OCI-LY7 (cell line): ENCODE results near the gene N4BP2. TPM values are rescaled to one million over a fixed set of nuclear protein-coding genes. Genes with fewer than 3 reads are reported as not detected.

ENCODE experiments used
- BruUV-seq: library from RNA; stranded (reverse); fragments of 400-500 nt; replicated peaks from 2 replicates; lab custom pipeline; 2021; lab: Mats Ljungman, UMichigan
- CTCF ChIA-PET: fragments of 300-600 bp; sonication (Branson Sonifier 250); formaldehyde crosslinking; loops from one replicate; lab custom pipeline; 2022; ENCODE audit warnings: antibody characterized with exemption; ENCODE audit not compliant: unreplicated experiment; lab: Charles Lee
- POLR2A ChIA-PET: fragments of 300-600 bp; sonication (Branson Sonifier 250); formaldehyde crosslinking; loops from one replicate; lab custom pipeline; 2022; ENCODE audit warnings: antibody characterized with exemption; lab: Charles Lee
- DNase-seq: peaks from one replicate; pipeline ENCODE4 v3.0.0-alpha.2; 2015; ENCODE audit warnings: low spot score
- H2AFZ ChIP-seq: fragments of 200-600 bp; sonication (generic), shearing (Covaris generic); 2 replicates; pipeline ENCODE4 v1.6.1; 2014; ENCODE audit warnings: mild to moderate bottlenecking, antibody characterized with exemption, low read length, moderate library complexity
- H3K27ac ChIP-seq: fragments of 200-600 bp; sonication (generic); 2 replicates; pipeline ENCODE4 v1.5.1; 2014; ENCODE audit warnings: mixed run types, low read depth, mild to moderate bottlenecking, moderate library complexity, low read length, inconsistent platforms; ENCODE audit not compliant: poor library complexity, severe bottlenecking
- H3K36me3 ChIP-seq: fragments of 200-600 bp; sonication (generic); 2 replicates; pipeline ENCODE4 v1.6.1; 2014; ENCODE audit warnings: mild to moderate bottlenecking, antibody characterized with exemption, low read length, moderate library complexity, mixed read lengths; ENCODE audit not compliant: insufficient read depth
- H3K4me1 ChIP-seq: fragments of 200-600 bp; sonication (generic); 2 replicates; pipeline ENCODE4 v1.5.1; 2014; ENCODE audit warnings: mild to moderate bottlenecking, low read length; ENCODE audit not compliant: insufficient read depth, poor library complexity, severe bottlenecking
- H3K4me2 ChIP-seq: fragments of 200-600 bp; sonication (generic); 2 replicates; pipeline ENCODE4 v1.6.1; 2014; ENCODE audit warnings: mild to moderate bottlenecking, low read length
- H3K4me3 ChIP-seq: fragments of 200-600 bp; sonication (generic); 2 replicates; pipeline ENCODE4 v1.5.1; 2014; ENCODE audit warnings: mild to moderate bottlenecking, low read depth, low read length; ENCODE audit not compliant: poor library complexity, severe bottlenecking
- H3K79me2 ChIP-seq: fragments of 200-600 bp; sonication (generic); 2 replicates; pipeline ENCODE4 v1.6.1; 2016; ENCODE audit warnings: low read depth, mild to moderate bottlenecking, low read length, moderate library complexity, mixed read lengths; ENCODE audit not compliant: insufficient read depth
- H3K9me2 ChIP-seq: fragments of 200-600 bp; sonication (generic); 2 replicates; pipeline ENCODE4 v1.6.1; 2016; ENCODE audit warnings: mild to moderate bottlenecking, low read length, mixed read lengths; ENCODE audit not compliant: insufficient read depth
- H3K9me3 ChIP-seq: fragments of 200-600 bp; sonication (generic); 2 replicates; pipeline ENCODE4 v1.6.1; 2014; ENCODE audit warnings: mild to moderate bottlenecking, mixed run types, low read length, mixed read lengths
- H4K20me1 ChIP-seq: fragments of 200-600 bp; sonication (generic); 2 replicates; pipeline ENCODE4 v1.6.1; 2014; ENCODE audit warnings: mild to moderate bottlenecking, antibody characterized with exemption, low read length, moderate library complexity, mixed read lengths; ENCODE audit not compliant: insufficient read depth
- CTCF ChIP-seq: fragments of 200-600 bp; sonication (generic); conservative IDR thresholded peaks from 2 replicates; pipeline ENCODE4 v1.5.1; 2014; ENCODE audit warnings: mild to moderate bottlenecking, antibody characterized with exemption, low read length, moderate library complexity, mixed read lengths
- EZH2phosphoT487 ChIP-seq: fragments of 200-600 bp; sonication (generic); IDR thresholded peaks from 2 replicates; pipeline ENCODE4 v1.6.1; 2018; ENCODE audit warnings: low read depth, borderline replicate concordance, mild to moderate bottlenecking, mixed run types, antibody characterized with exemption, low read length, moderate library complexity, mixed read lengths
- intact Hi-C: fragments of 100-400 bp; cut with micrococcal nuclease; formaldehyde crosslinking; loops from one replicate; pipeline ENCODE4 v1.10.0; 2022; ENCODE audit not compliant: unreplicated experiment
- total RNA-seq, 2 experiments: library from RNA; depleted of rRNA in 1 of 2; stranded (reverse); fragments of >200 nt in 1 of 2; shearing (Covaris generic) in 1 of 2; gene quantifications; 2 replicates each; pipeline ENCODE4 v1.2.3, GENCODE V29; 2014 to 2022

Gene N4BP2
- total RNA-seq, 2 experiments from 2014 or later, result 11.4 to 17.8 TPM

GRCh38 chr4:40204507-40205258 lies 148.0 kb downstream of the N4BP2 start:
- intact Hi-C loops, result loop anchor here (1.0 to 5.0 kb wide), 4 partner anchors 54 to 852 kb away; partner anchors contain the start of genes LIAS and RPL9
- H4K20me1 ChIP-seq, result peaks cover 15% of the 10 kb centered on the region
- TF ChIP-seq CTCF (no peak), EZH2phosphoT487 (no peak)
- TSS peak; percentile 36 for BruUV-seq
- ChIA-PET POLR2A (interaction anchor here (0.6 to 12.1 kb wide), 11 partner anchors 12 to 985 kb away, joined by 3 to 212 read pairs (median 3); partner anchors contain the start of gene RHOH), CTCF (interaction anchor here (0.6 kb wide), 1 partner anchor 14 kb away, joined by 3 read pairs; no protein-coding TSS in a partner anchor)
- no peak overlapping the region; the same call in 1 of the 2 replicates for H2AFZ ChIP-seq
- H3K9me2 ChIP-seq, result no peaks in the 10 kb centered on the region
- peaks cover 55% of the 10 kb centered on the region for H3K36me3 ChIP-seq
- H3K9me3 ChIP-seq, result no peaks in the 10 kb centered on the region
- peak overlapping the region; percentile 84 for H3K4me2 ChIP-seq
- H3K79me2 ChIP-seq, result peaks cover 100% of the 10 kb centered on the region
- peak; percentile 53 for DNase-seq
- peaks cover 81% of the 10 kb centered on the region for H3K4me1 ChIP-seq
- H3K4me3 ChIP-seq, result peak overlapping the region; percentile 79
- H3K27ac ChIP-seq, result peak overlapping the region; percentile 93

- H2AFZ ChIP-seq, result no peak overlapping the region
- TSS peak; percentile 12 for BruUV-seq
- H3K9me2 ChIP-seq, result no peaks in the 10 kb centered on the region
- H3K79me2 ChIP-seq, result peaks cover 100% of the 10 kb centered on the region
- H3K36me3 ChIP-seq, result peaks cover 54% of the 10 kb centered on the region
- intact Hi-C loops, result loop anchor here (1.0 to 5.0 kb wide), 3 partner anchors 55 to 748 kb away; partner anchors contain the start of genes LIAS and RPL9
- peaks cover 9% of the 10 kb centered on the region; the same call in 1 of the 2 replicates for H4K20me1 ChIP-seq
- DNase-seq, result peak; percentile 88
- no peaks in the 10 kb centered on the region for H3K9me3 ChIP-seq
- H3K4me2 ChIP-seq, result peak overlapping the region; percentile 84
- POLR2A ChIA-PET, result interaction anchor here (0.6 to 12.1 kb wide), 8 partner anchors 13 to 984 kb away, joined by 3 to 212 read pairs (median 4); partner anchors contain the start of gene RHOH
- peak overlapping the region; percentile 79 for H3K4me3 ChIP-seq
- H3K27ac ChIP-seq, result peak overlapping the region; percentile 93
- CTCF ChIA-PET, result no interaction called here
- peaks cover 90% of the 10 kb centered on the region for H3K4me1 ChIP-seq
- TF ChIP-seq EZH2phosphoT487, result no peak
- no peak for TF ChIP-seq CTCF
Measured at GRCh38 chr4:40205259-40206198, 148.9 kb downstream of the N4BP2 start.
